SK-N-SH treated with all-trans-retinoic acid at 6 μM for 48 hours (cell line): Measurements from ENCODE around the gene NOP14.

Experiments
- ATAC-seq: fragments of 200-7000 bp; cut with Tn5 transposase; 3 replicates; pipeline ENCODE4 v1.9.1; 2020; ENCODE audit warnings: mild to moderate bottlenecking, moderate library complexity
- ARNTL ChIP-seq: fragments of 450-650 bp; formaldehyde crosslinking; IDR thresholded peaks from 2 replicates; pipeline ENCODE4 v1.5.0; 2020; ENCODE audit warnings: low read depth, mild to moderate bottlenecking, moderate library complexity, borderline replicate concordance
- BACH2 ChIP-seq: fragments of 250-450 bp; sonication (Bioruptor Pico); IDR thresholded peaks from 2 replicates; pipeline ENCODE4 v1.9.0; 2021; ENCODE audit warnings: mild to moderate bottlenecking, borderline replicate concordance
- CREB5 ChIP-seq: fragments of 250-450 bp; sonication (Bioruptor Pico); IDR thresholded peaks from 2 replicates; pipeline ENCODE4 v1.5.1; 2020; ENCODE audit warnings: low read depth, mild to moderate bottlenecking, moderate library complexity
- CSRNP3 ChIP-seq: fragments of 250-450 bp; sonication (Bioruptor Pico); IDR thresholded peaks from 2 replicates; pipeline ENCODE4 v1.5.1; 2021; ENCODE audit warnings: mild to moderate bottlenecking, moderate library complexity
- ESRRG ChIP-seq: fragments of 250-450 bp; sonication (Bioruptor Pico); IDR thresholded peaks from 2 replicates; pipeline ENCODE4 v1.6.1; 2021; ENCODE audit warnings: mild to moderate bottlenecking
- GLIS3 ChIP-seq: fragments of 250-450 bp; sonication (Bioruptor Pico); IDR thresholded peaks from 2 replicates; pipeline ENCODE4 v1.5.0; 2020; ENCODE audit warnings: mild to moderate bottlenecking, moderate library complexity
- ISL1 ChIP-seq: fragments of 250-450 bp; sonication (Bioruptor Pico); IDR thresholded peaks from 2 replicates; pipeline ENCODE4 v2.1.2; 2022; ENCODE audit warnings: mild to moderate bottlenecking, moderate library complexity
- OSR1 ChIP-seq: fragments of 250-450 bp; sonication (Bioruptor Pico); IDR thresholded peaks from 2 replicates; pipeline ENCODE4 v1.8.0; 2022; ENCODE audit warnings: moderate library complexity, mild to moderate bottlenecking, inconsistent platforms
- PATZ1 ChIP-seq: fragments of 250-450 bp; sonication (Bioruptor Pico); IDR thresholded peaks from 2 replicates; pipeline ENCODE4 v1.8.0; 2020; ENCODE audit warnings: mild to moderate bottlenecking, moderate library complexity, borderline replicate concordance
- POU6F1 ChIP-seq: fragments of 250-450 bp; sonication (Bioruptor Pico); IDR thresholded peaks from 2 replicates; pipeline ENCODE4 v1.8.0; 2021; ENCODE audit warnings: low read depth, mild to moderate bottlenecking, moderate library complexity, borderline replicate concordance
- PPARA ChIP-seq: fragments of 250-450 bp; sonication (Bioruptor Pico); IDR thresholded peaks from 2 replicates; pipeline ENCODE4 v1.5.0; 2020; ENCODE audit warnings: mild to moderate bottlenecking, borderline replicate concordance
- RARB ChIP-seq: fragments of 250-450 bp; sonication (Bioruptor Pico); IDR thresholded peaks from 2 replicates; pipeline ENCODE4 v1.8.0; 2021; ENCODE audit warnings: mild to moderate bottlenecking, moderate library complexity
- SNAI2 ChIP-seq: fragments of 250-450 bp; sonication (Bioruptor Pico); IDR thresholded peaks from 2 replicates; pipeline ENCODE4 v1.5.0; 2020; ENCODE audit warnings: mild to moderate bottlenecking, moderate library complexity
- TCF4 ChIP-seq: fragments of 250-450 bp; sonication (Bioruptor Pico); IDR thresholded peaks from 2 replicates; pipeline ENCODE4 v1.8.0; 2021; ENCODE audit warnings: mild to moderate bottlenecking, moderate library complexity, borderline replicate concordance
- TOX ChIP-seq: fragments of 250-450 bp; sonication (Bioruptor Pico); IDR thresholded peaks from 2 replicates; pipeline ENCODE4 v1.8.0; 2021; ENCODE audit warnings: mild to moderate bottlenecking, moderate library complexity, borderline replicate concordance
- TSHZ2 ChIP-seq: fragments of 250-450 bp; sonication (Bioruptor Pico); IDR thresholded peaks from 2 replicates; pipeline ENCODE4 v1.5.0; 2020; ENCODE audit warnings: mild to moderate bottlenecking, moderate library complexity
- ZC3H10 ChIP-seq: fragments of 250-450 bp; sonication (Bioruptor Pico); IDR thresholded peaks from 2 replicates; pipeline ENCODE4 v1.5.1; 2021; ENCODE audit warnings: mild to moderate bottlenecking, moderate library complexity
- ZFP3 ChIP-seq: fragments of 250-450 bp; sonication (Bioruptor Pico); IDR thresholded peaks from 2 replicates; pipeline ENCODE4 v1.5.0; 2020; ENCODE audit warnings: mild to moderate bottlenecking, moderate library complexity
- ZFP30 ChIP-seq: fragments of 450-650 bp; formaldehyde crosslinking; IDR thresholded peaks from 2 replicates; pipeline ENCODE4 v1.5.0; 2022; ENCODE audit warnings: mild to moderate bottlenecking, moderate library complexity
- ZNF565 ChIP-seq: fragments of 450-650 bp; formaldehyde crosslinking; conservative IDR thresholded peaks from 2 replicates; pipeline ENCODE4 v1.5.0; 2020; ENCODE audit warnings: low read depth, mild to moderate bottlenecking, moderate library complexity
- ZNF8 ChIP-seq: fragments of 450-650 bp; formaldehyde crosslinking; IDR thresholded peaks from 2 replicates; pipeline ENCODE4 v1.5.0; 2020; ENCODE audit warnings: mild to moderate bottlenecking, moderate library complexity

NOP14 gene

GRCh38 chr4:2934813-2935761, 28.1 kb downstream of the NOP14 start (continued):
- TF ChIP-seq PATZ1 (no peak), ZC3H10 (CRISPR knock-in tag) (no peak), ZFP3 (CRISPR knock-in tag) (no peak), RARB (no peak), ZNF8 (CRISPR knock-in tag) (no peak), SNAI2 (no peak), TSHZ2 (CRISPR knock-in tag) (no peak), PPARA (CRISPR knock-in tag) (no peak), ISL1 (CRISPR knock-in tag) (no peak), BACH2 (CRISPR knock-in tag) (no peak), ZFP30 (no peak), OSR1 (no peak), TOX (CRISPR knock-in tag) (no peak), ESRRG (CRISPR knock-in tag) (no peak)
- TF ChIP-seq, all 23 proteins: peak for 0

GRCh38 chr4:2934077-2934812, 29.0 kb downstream of the NOP14 start:
- no peak; the same call in none of the 3 replicates for ATAC-seq
- TF ChIP-seq POU6F1 (CRISPR knock-in tag): no peak
- TF ChIP-seq ZC3H10 (CRISPR knock-in tag): no peak
- no peak for TF ChIP-seq TCF4 (CRISPR knock-in tag)
- TF ChIP-seq RARB: no peak
- TF ChIP-seq ARNTL (CRISPR knock-in tag): no peak
- TF ChIP-seq ZNF565 (CRISPR knock-in tag): no peak
- TF ChIP-seq BACH2 (CRISPR knock-in tag): no peak
- TF ChIP-seq CSRNP3: no peak
- TF ChIP-seq OSR1: no peak
- TF ChIP-seq ISL1 (CRISPR knock-in tag): no peak
- no peak for TF ChIP-seq PATZ1
- no peak for TF ChIP-seq SNAI2
- TF ChIP-seq CREB5: no peak
- no peak for TF ChIP-seq ZFP3 (CRISPR knock-in tag)
- no peak for TF ChIP-seq ZNF8 (CRISPR knock-in tag)
- no peak for TF ChIP-seq PPARA (CRISPR knock-in tag)
- TF ChIP-seq TOX (CRISPR knock-in tag): no peak
- no peak for TF ChIP-seq TSHZ2 (CRISPR knock-in tag)
- no peak for TF ChIP-seq GLIS3
